Panc1 (cell line): ENCODE measurements around the gene CHRNB4.

Experiments
- CTCF ChIP-seq: fragments of 450-650 bp; IDR thresholded peaks from 2 replicates; pipeline ENCODE4 v1.5.1; 2017; ENCODE audit warnings: mild to moderate bottlenecking
- POLR2AphosphoS5 ChIP-seq: IDR thresholded peaks from 2 replicates; pipeline ENCODE4 v1.6.1; 2012; ENCODE audit warnings: mild to moderate bottlenecking, low read depth, low read length, moderate library complexity
- SIN3A ChIP-seq: IDR thresholded peaks from 2 replicates; pipeline ENCODE4 v1.6.1; 2012; ENCODE audit warnings: low read depth, mild to moderate bottlenecking, low read length, moderate library complexity, borderline replicate concordance; ENCODE audit not compliant: insufficient read depth

- TF ChIP-seq POLR2AphosphoS5 = no peak
- TF ChIP-seq CTCF = no peak; the same call in 1 of the 2 replicates
- no peak for TF ChIP-seq SIN3A
Observed at GRCh38 chr15:78620021-78620526, 20.9 kb downstream of the CHRNB4 start.
